Measurements from ENCODE around the gene OR10P1.

- TF ChIP-seq PKNOX1 (IDR thresholded peaks at IDR 0.05), result no peak
- no peak for TF ChIP-seq FOXM1 (IDR thresholded peaks at IDR 0.05; ENCODE audit: borderline replicate concordance)
- TF ChIP-seq BHLHE40 (IDR thresholded peaks at IDR 0.05; ENCODE audit: borderline replicate concordance), result no peak
- TF ChIP-seq SP1 (IDR thresholded peaks at IDR 0.05), result no peak
- TF ChIP-seq HDGF (IDR thresholded peaks at IDR 0.05; ENCODE audit: borderline replicate concordance), result no peak
- TF ChIP-seq FOXA1 (IDR thresholded peaks at IDR 0.05), result no peak
- no peak for TF ChIP-seq ELF4 (IDR thresholded peaks at IDR 0.05)
- TF ChIP-seq L3MBTL2 (conservative IDR thresholded peaks at IDR 0.05), result no peak
- TF ChIP-seq SUZ12 (IDR thresholded peaks at IDR 0.05), result no peak
- no peak for TF ChIP-seq FOXK2 (IDR thresholded peaks at IDR 0.05)
These were observed 35.1 kb downstream of the OR10P1 start for GRCh38 chr12:55671746-55672145.
